ENCODE data around the gene PLOD1. TPM values are rescaled to one million over a fixed set of nuclear protein-coding genes. Genes with fewer than 3 reads are reported as not detected.

Gene PLOD1
- total and polyA plus RNA-seq, 5 donors from 2014 or later = 2.2 to 6.6 (median 3.2) TPM

DNA sequence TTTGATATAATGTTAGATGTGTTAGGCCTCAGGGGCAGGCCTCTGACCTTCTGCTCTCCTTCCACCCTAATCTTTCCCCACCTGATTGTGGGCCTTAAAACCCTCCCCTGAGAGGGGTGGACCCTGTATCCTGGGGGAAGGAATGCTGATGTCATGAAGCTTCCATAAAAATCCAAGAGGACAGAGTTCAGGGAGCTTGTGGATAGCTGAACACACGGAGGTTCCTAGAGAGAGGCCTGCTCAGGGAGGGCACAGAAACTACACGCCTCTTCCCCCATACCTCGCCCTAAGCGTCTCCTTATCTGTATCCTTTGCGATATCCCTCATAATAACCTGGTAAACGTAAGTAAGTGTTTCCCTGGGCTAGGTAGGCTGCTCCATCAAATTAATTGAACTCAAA lies 50.1 kb downstream of the PLOD1 start:
- Mint-ChIP-seq H3K36me3 (peaks cover 28% of the 10 kb centered on the region), H3K27me3 (no peaks in the 10 kb centered on the region), H3K4me3 (peak overlapping the region in 1 of 4 donors; percentile 43), H3K9me3 (no peaks in the 10 kb centered on the region), H3K4me1 (peaks cover 12 to 59% (median 42%) of the 10 kb centered on the region in 4 donors), H3K27ac (no peak overlapping the region)
- peaks cover 42% of the 10 kb centered on the region for H3K36me3 ChIP-seq (ENCODE audit: control insufficient read depth, insufficient read depth, low read length)
- H3K4me3 ChIP-seq (ENCODE audit: low read depth, low read length) = no peak overlapping the region
- H3K9me3 ChIP-seq (ENCODE audit: control insufficient read depth in 2 of 2, low read length in 2 of 2) = no peaks in the 10 kb centered on the region
- ATAC-seq (ENCODE audit: low read depth in 2 of 2) = no peak
- peaks cover 19% of the 10 kb centered on the region for H3K4me1 ChIP-seq (ENCODE audit: control insufficient read depth, insufficient read depth, low read length, poor library complexity, severe bottlenecking)
- no peak overlapping the region for H3K27ac ChIP-seq (ENCODE audit: insufficient read depth, low read length, poor library complexity, severe bottlenecking)
- DNase-seq = no peak
- no peaks in the 10 kb centered on the region for H3K27me3 ChIP-seq (ENCODE audit: control insufficient read depth, insufficient read depth, low read length)

DNA sequence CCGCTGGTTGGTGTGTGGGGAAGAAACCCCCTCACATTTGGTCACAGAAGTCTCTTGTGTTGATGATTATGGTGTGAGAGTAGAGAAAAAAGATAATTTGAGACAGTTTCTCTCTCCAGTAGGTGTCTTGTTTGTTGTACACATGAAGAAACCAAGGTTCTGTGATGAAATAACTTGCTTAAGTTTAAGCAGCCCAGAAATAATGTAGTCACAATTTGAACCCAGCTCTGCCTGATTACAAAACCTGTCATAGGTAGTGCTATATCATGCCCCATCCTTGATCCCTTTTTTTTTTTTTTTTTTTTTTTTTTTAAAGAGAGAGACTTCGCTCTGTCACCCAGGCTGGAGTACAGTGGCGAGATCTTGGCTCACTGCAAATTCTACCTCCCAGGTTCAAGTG lies 50.7 kb downstream of the PLOD1 start:
- Histone ChIP-seq H3K27me3 (ENCODE audit: control insufficient read depth, insufficient read depth, low read length) (no peaks in the 10 kb centered on the region), H3K36me3 (ENCODE audit: control insufficient read depth, insufficient read depth, low read length) (peaks cover 48% of the 10 kb centered on the region), H3K9me3 (ENCODE audit: control insufficient read depth in 2 of 2, low read length in 2 of 2) (no peaks in the 10 kb centered on the region), H3K4me1 (ENCODE audit: control insufficient read depth, insufficient read depth, low read length, poor library complexity, severe bottlenecking) (peaks cover 17% of the 10 kb centered on the region), H3K4me3 (ENCODE audit: low read depth, low read length) (no peak overlapping the region), H3K27ac (ENCODE audit: insufficient read depth, low read length, poor library complexity, severe bottlenecking) (no peak overlapping the region)
- no peak overlapping the region for H3K4me3 Mint-ChIP-seq
- no peaks in the 10 kb centered on the region for H3K9me3 Mint-ChIP-seq
- no peak for DNase-seq
- H3K36me3 Mint-ChIP-seq = peaks cover 30% of the 10 kb centered on the region
- ATAC-seq (ENCODE audit: low read depth in 2 of 2) = no peak
- H3K27me3 Mint-ChIP-seq = no peaks in the 10 kb centered on the region
- peaks cover 8 to 53% (median 38%) of the 10 kb centered on the region in 4 donors for H3K4me1 Mint-ChIP-seq
- H3K27ac Mint-ChIP-seq = peak overlapping the region in 1 of 3 donors; percentile 56

DNA sequence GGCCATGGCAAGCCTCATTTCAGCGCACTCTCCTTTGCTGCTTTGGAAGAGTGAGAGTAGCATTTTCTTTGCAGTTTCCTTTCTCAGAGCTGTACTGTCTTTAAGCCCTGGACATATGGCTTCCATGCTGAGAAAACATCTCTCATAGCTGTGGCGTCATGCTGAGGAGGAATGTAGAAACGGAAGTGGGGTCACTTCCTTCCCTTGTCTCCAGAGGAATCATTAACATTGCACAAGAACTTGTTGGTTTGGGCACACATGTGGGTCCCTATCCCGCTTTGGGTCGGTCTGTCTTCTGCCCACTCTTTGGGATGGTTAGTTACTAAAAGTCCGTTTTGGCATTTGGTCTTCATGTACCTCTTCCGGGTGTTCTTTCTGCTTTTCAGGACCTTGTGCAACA lies 51.3 kb downstream of the PLOD1 start:
- no peaks in the 10 kb centered on the region for H3K27me3 ChIP-seq (ENCODE audit: control insufficient read depth, insufficient read depth, low read length)
- no peak overlapping the region for H3K27ac ChIP-seq (ENCODE audit: insufficient read depth, low read length, poor library complexity, severe bottlenecking)
- DNase-seq (no peak), ATAC-seq (ENCODE audit: low read depth in 2 of 2) (no peak)
- H3K4me3 Mint-ChIP-seq = no peak overlapping the region
- H3K9me3 Mint-ChIP-seq = no peaks in the 10 kb centered on the region
- H3K4me1 Mint-ChIP-seq = peaks cover 8 to 48% (median 38%) of the 10 kb centered on the region in 4 donors
- peaks cover 55% of the 10 kb centered on the region for H3K36me3 ChIP-seq (ENCODE audit: control insufficient read depth, insufficient read depth, low read length)
- H3K9me3 ChIP-seq (ENCODE audit: control insufficient read depth in 2 of 2, low read length in 2 of 2) = no peaks in the 10 kb centered on the region
- H3K4me1 ChIP-seq (ENCODE audit: control insufficient read depth, insufficient read depth, low read length, poor library complexity, severe bottlenecking) = peaks cover 12% of the 10 kb centered on the region
- no peaks in the 10 kb centered on the region for H3K27me3 Mint-ChIP-seq
- no peak overlapping the region for H3K4me3 ChIP-seq (ENCODE audit: low read depth, low read length)
- peak overlapping the region in 1 of 3 donors; percentile 17 for H3K27ac Mint-ChIP-seq
- peaks cover 35% of the 10 kb centered on the region for H3K36me3 Mint-ChIP-seq

DNA sequence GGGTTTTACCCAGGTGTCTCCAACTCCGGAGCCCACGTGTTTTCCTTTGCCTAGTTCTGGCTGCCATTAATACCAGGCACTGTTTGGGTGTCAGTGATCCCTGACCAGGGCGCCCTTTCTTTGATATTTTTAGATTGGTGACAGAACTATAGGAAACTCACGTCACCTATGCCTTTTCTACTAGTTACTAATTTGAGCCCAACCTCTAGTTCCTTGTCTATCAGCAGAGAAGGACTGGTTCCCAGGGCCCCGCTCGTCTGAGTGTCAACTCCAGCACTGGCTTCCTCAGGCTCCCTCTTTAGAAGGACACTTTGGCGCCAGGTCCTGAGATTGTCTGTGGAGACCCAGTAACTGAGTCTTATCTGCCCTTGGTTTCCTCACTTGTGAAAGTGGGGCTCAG lies 55.2 kb downstream of the PLOD1 start:
- H3K27ac Mint-ChIP-seq = no peak overlapping the region
- peaks cover 32% of the 10 kb centered on the region for H3K36me3 Mint-ChIP-seq
- H3K27me3 Mint-ChIP-seq = no peaks in the 10 kb centered on the region
- H3K4me1 Mint-ChIP-seq = peaks cover 0 to 21% (median 12%) of the 10 kb centered on the region in 4 donors
- no peak for DNase-seq
- no peak for ATAC-seq (ENCODE audit: low read depth in 2 of 2)
- Histone ChIP-seq H3K27ac (ENCODE audit: insufficient read depth, low read length, poor library complexity, severe bottlenecking) (no peak overlapping the region), H3K27me3 (ENCODE audit: control insufficient read depth, insufficient read depth, low read length) (no peaks in the 10 kb centered on the region), H3K4me1 (ENCODE audit: control insufficient read depth, insufficient read depth, low read length, poor library complexity, severe bottlenecking) (no peaks in the 10 kb centered on the region), H3K4me3 (ENCODE audit: low read depth, low read length) (no peak overlapping the region), H3K36me3 (ENCODE audit: control insufficient read depth, insufficient read depth, low read length) (peaks cover 64% of the 10 kb centered on the region), H3K9me3 (ENCODE audit: control insufficient read depth in 2 of 2, low read length in 2 of 2) (no peaks in the 10 kb centered on the region)
- H3K9me3 Mint-ChIP-seq = no peaks in the 10 kb centered on the region
- no peak overlapping the region for H3K4me3 Mint-ChIP-seq

DNA sequence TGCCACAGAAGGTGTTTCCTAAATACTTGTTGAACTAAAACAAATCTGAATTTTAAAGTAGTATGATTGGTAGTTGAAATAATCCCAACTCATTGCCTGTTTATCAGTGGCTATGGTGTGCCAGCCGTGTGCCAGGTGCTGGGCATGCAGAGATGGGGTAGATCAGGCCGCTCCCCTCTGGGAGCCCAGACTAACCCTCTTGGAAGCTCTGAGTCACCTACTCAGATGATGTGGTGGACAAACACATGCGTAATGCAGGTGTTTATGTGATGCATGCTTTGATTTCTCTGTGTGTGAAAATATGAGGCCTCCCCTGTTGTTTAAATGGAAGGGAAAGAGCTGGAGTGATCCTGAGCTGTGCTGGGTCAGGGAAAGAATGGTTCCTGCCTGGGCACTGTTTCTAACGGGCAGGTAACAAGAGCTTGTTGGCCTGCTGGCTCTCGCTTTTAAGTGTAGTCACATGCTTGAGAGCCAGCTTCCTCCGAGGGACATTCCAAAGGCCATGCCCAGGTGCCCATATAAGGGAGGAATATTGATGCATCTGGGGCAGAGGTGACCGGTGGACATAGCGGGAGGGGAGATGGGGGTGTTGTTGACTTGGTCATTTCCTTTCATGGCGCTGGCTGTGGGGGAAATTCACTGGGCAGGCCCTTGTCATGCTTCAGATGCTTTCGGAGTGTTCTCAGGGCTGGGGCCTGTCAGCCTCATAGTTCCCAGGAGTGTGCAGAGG lies 56.0 kb downstream of the PLOD1 start:
- H3K36me3 ChIP-seq (ENCODE audit: control insufficient read depth, insufficient read depth, low read length) = peaks cover 66% of the 10 kb centered on the region
- H3K9me3 Mint-ChIP-seq = no peaks in the 10 kb centered on the region

DNA sequence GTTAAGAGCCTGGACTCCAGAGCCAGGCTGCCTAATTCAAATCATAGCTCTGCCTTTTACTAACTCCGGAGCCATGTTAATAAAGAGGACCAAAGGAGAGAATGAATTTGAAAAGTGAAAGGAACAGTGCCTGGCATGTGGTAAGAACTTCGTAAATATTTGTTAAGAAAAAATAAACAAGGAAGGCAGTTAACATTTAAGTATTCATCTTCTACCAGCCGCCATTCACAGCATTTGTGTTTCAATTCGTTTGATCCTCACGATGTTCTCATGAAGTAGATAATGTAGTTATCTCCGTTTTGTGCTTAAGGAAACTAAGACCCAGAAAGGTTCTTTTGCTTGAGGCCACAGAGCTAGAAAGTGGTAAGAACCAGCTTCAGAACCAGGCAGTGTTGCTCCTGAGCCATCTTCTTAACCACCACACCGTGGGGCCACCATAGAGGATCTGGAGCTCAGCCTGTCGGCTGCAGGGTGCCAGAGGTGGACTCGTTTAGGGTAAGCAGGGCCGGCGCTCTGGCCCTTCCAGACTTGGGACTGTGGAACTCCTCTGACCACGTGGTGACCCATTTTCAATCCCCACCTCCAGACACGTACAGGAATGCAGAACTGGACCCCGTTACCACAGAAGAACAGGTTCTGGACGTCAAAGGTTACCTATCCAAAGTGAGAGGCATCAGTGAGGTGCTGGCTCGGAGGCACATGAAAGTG lies 57.6 kb downstream of the PLOD1 start:
- Histone ChIP-seq H3K4me3 (ENCODE audit: low read depth, low read length) (no peak overlapping the region), H3K9me3 (ENCODE audit: control insufficient read depth in 2 of 2, low read length in 2 of 2) (no peaks in the 10 kb centered on the region), H3K36me3 (ENCODE audit: control insufficient read depth, insufficient read depth, low read length) (peaks cover 73% of the 10 kb centered on the region), H3K27me3 (ENCODE audit: control insufficient read depth, insufficient read depth, low read length) (no peaks in the 10 kb centered on the region), H3K27ac (ENCODE audit: insufficient read depth, low read length, poor library complexity, severe bottlenecking) (no peak overlapping the region), H3K4me1 (ENCODE audit: control insufficient read depth, insufficient read depth, low read length, poor library complexity, severe bottlenecking) (no peaks in the 10 kb centered on the region)
- H3K27me3 Mint-ChIP-seq = no peaks in the 10 kb centered on the region
- DNase-seq = no peak
- peaks cover 0 to 10% (median 4%) of the 10 kb centered on the region in 4 donors for H3K4me1 Mint-ChIP-seq
- peaks cover 36% of the 10 kb centered on the region for H3K36me3 Mint-ChIP-seq
- H3K27ac Mint-ChIP-seq = no peak overlapping the region
- no peaks in the 10 kb centered on the region for H3K9me3 Mint-ChIP-seq
- ATAC-seq (ENCODE audit: low read depth in 2 of 2) = no peak
- H3K4me3 Mint-ChIP-seq = no peak overlapping the region

More for the DNA sequence above, 56.0 kb downstream of the PLOD1 start:
- Histone ChIP-seq H3K9me3 (ENCODE audit: control insufficient read depth in 2 of 2, low read length in 2 of 2) (no peaks in the 10 kb centered on the region), H3K4me1 (ENCODE audit: control insufficient read depth, insufficient read depth, low read length, poor library complexity, severe bottlenecking) (no peaks in the 10 kb centered on the region), H3K27ac (ENCODE audit: insufficient read depth, low read length, poor library complexity, severe bottlenecking) (no peak overlapping the region), H3K27me3 (ENCODE audit: control insufficient read depth, insufficient read depth, low read length) (no peaks in the 10 kb centered on the region), H3K4me3 (ENCODE audit: low read depth, low read length) (no peak overlapping the region)
- H3K4me1 Mint-ChIP-seq = peaks cover 0 to 17% (median 9%) of the 10 kb centered on the region in 4 donors
- H3K27me3 Mint-ChIP-seq = no peaks in the 10 kb centered on the region
- no peak for DNase-seq
- ATAC-seq (ENCODE audit: low read depth in 2 of 2) = no peak
- H3K4me3 Mint-ChIP-seq = no peak overlapping the region
- H3K27ac Mint-ChIP-seq = peak overlapping the region; percentile 11 to 88 (median 71)
- peaks cover 32% of the 10 kb centered on the region for H3K36me3 Mint-ChIP-seq

DNA sequence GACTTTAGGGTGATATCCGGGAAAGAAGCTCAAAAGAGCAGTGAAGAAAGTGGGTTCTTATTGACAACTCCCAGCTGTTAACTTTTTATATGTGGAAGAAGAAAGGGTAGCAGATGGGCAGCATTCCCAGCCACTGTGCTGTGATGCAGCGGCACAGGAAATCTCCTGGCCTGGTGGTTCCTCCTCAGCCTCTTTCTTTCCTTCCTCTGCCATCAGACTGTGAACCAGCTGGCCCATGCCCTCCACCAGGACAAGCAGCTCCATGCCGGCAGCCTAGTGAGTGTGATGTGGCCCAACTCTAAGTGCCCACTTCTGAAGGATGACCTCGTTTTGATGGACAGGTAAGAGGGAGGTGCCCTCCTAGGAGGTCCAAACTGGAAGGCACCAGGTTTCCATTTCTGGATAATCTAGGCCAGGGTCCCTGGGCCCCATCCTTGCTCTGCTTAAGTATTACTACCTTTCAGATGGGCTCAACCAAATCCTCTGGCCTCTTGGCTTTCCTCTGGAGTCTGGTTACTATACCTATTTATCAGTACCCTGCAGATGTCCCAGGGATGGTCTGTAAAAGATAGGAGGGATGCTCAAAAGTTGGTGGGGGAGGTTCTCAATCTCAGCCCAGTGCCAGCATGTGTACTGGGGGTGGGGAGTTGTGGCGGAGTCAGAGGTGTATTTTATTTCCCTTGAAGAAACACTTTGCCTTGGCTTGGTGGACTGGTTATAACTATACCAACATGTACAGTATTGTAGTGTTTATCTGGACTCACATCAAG lies 62.7 kb downstream of the PLOD1 start:
- H3K4me1 Mint-ChIP-seq = no peaks in the 10 kb centered on the region
- Histone ChIP-seq H3K4me1 (ENCODE audit: control insufficient read depth, insufficient read depth, low read length, poor library complexity, severe bottlenecking) (no peaks in the 10 kb centered on the region), H3K4me3 (ENCODE audit: low read depth, low read length) (no peak overlapping the region), H3K27ac (ENCODE audit: insufficient read depth, low read length, poor library complexity, severe bottlenecking) (no peak overlapping the region), H3K36me3 (ENCODE audit: control insufficient read depth, insufficient read depth, low read length) (peaks cover 79% of the 10 kb centered on the region), H3K27me3 (ENCODE audit: control insufficient read depth, insufficient read depth, low read length) (no peaks in the 10 kb centered on the region), H3K9me3 (ENCODE audit: control insufficient read depth in 2 of 2, low read length in 2 of 2) (no peaks in the 10 kb centered on the region)
- peak overlapping the region in 1 of 4 donors; percentile 32 for H3K4me3 Mint-ChIP-seq
- H3K27ac Mint-ChIP-seq = no peak overlapping the region
- H3K9me3 Mint-ChIP-seq = no peaks in the 10 kb centered on the region
- peaks cover 36% of the 10 kb centered on the region for H3K36me3 Mint-ChIP-seq
- no peak for ATAC-seq (ENCODE audit: low read depth in 2 of 2)
- DNase-seq = no peak
- H3K27me3 Mint-ChIP-seq = no peaks in the 10 kb centered on the region
